Esophagus mucosa (tissue), 1 donor: ENCODE data around the gene ZNF175. TPM values are rescaled to one million over a fixed set of nuclear protein-coding genes. Genes with fewer than 3 reads are reported as not detected.

ENCODE experiments used
- ATAC-seq: fragments of 200-7000 bp; cut with Tn5 transposase; one replicate; pipeline ENCODE4 v1.9.1; 2020
- total RNA-seq: library from RNA; stranded (reverse); gene quantifications from one replicate; pipeline ENCODE4 v1.2.4, GENCODE V29; 2023
- donor health status: DM: yes; HTN: yes; CAD: no.

Gene ZNF175
- total RNA-seq, 1 donor from 2014 or later = 5.8 TPM

- no peak for ATAC-seq
These were observed 20.0 kb upstream of the ZNF175 start for GRCh38 chr19:51550848-51551672.

DNA sequence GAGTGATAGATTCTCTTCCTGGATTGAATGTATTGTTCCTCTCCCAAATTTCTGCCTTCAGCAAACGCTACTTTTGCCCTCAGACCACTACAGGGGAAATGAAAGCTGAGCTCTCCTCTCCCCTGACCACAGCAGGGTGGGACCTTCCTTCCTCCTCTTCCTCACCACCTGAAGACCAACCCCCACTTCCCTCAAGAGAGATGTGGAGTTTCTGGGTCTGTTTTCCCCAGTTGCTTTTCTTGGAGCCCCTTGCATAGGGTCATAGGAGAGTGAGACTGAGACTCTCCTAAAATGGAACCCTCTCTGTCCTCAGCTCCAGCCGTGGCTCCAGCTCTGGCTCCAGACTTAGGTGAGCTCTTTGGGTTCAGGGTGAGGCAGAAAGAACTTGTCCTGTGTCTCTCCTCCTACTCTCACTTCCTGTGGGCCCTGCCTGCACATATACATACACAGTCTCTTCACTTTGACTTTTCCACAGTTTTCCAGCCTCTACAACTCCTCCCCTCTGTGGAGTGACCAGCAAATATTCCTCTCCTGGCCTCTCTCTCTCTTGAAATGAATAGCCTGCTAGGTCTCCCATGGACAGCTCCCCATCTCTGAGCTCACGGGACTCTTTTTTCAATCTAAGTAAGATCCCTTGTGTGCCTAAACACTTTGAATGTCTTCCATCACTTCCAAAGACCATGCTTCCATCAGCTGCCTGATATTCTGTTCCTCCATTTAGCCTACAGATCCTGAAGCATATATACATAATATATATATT, 19.2 kb upstream of the ZNF175 start:
- ATAC-seq = no peak

DNA sequence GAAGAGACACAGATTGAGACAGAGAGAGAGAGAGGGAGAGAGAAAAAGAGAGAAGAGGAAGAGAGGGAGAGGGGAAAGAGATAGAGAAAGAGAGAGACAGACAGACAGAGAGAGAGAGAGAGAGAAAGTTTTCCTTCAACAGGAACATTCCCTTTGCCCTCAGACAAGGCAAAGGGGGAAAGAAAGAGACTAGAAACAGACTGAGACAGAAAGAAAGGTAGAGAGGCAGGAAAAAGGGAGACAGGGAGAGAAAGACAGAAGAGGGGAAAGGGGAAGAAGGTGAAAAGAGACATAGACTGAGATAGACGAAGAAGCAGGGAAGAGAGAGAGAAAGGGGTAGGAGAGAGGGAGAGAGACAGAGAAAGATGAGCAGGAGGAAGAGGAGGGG, 18.5 kb upstream of the ZNF175 start:
- no peak for ATAC-seq

- peak; percentile 35 for ATAC-seq
These were observed 17.9 kb upstream of the ZNF175 start for GRCh38 chr19:51552996-51553725.

DNA sequence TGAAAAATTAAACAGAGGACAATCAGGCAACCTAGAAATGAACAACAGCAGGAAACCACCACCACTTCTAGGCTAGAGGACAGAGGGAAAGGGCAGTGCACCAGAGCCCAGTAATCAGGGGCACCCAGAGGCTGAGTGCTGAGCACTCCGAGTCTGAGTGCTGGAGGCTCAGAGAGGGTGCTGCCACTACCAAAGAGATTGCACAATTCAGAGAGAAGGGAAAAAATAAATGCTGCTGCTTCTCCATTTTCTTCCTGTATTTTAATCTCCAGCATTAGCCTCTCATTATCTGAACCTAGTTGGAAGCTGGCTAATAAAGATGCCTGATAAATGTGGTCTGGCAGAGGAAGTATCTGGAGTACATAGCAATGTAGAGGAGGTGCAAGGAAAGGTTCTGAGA, 11.8 kb upstream of the ZNF175 start:
- no peak for ATAC-seq

DNA sequence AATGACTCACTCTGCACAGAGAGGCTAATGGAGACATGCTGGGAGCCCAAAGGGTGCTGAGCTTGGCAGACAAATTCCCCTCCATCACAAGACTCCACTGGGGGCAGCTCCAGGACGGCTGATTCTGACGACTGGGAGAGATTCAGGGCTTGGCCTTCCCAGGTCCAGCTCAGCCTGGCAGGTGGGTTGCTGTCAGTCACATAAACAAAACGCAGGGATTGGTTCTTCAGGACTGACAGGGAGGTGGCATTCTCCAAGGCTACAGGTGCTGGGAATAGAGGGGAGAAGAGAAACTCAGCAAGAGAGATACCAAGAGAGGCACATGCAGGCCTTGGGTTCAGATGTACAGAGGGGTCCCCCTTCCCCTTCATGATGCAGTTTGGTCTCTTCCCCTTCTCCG, 10.7 kb upstream of the ZNF175 start:
- ATAC-seq = no peak

DNA sequence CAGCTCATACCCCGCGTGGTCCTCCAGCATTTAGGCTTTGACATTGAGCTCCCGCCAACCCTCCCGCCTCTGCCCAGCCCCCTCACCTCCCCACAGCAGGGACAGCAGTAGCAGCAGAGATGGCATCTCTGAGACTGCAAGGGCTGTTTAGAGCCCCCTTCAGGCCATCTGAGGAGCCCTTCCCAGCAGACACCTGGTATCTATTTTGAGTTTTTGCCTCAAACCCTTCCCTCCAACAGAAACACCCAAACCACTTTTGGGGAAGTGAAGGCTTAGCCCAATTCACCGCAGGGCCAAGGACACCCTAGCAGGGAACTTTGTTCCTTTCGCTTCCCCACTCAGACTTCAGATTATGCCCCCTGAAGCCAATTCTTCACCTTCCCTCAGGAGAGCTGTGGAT, 6.3 kb upstream of the ZNF175 start:
- ATAC-seq = no peak

DNA sequence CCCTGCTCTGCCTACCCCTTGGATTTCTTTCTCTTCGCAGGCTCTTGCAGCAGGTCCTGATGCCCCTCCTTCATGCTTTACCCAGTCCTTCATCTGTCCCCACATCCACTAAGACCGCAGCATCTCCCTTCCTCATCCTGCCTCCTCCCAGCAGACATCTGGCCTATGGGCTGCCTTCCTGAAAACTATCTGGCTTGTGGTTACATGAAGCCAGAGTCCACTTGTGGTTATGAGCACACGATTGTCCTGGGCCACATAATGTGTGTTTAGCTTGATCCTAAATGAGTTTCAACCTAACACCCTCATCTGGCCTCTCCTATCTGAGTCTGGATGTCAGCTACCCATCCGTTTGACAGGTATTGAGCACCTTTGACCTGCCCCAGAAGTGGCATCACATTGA, 5.5 kb upstream of the ZNF175 start:
- ATAC-seq = no peak

DNA sequence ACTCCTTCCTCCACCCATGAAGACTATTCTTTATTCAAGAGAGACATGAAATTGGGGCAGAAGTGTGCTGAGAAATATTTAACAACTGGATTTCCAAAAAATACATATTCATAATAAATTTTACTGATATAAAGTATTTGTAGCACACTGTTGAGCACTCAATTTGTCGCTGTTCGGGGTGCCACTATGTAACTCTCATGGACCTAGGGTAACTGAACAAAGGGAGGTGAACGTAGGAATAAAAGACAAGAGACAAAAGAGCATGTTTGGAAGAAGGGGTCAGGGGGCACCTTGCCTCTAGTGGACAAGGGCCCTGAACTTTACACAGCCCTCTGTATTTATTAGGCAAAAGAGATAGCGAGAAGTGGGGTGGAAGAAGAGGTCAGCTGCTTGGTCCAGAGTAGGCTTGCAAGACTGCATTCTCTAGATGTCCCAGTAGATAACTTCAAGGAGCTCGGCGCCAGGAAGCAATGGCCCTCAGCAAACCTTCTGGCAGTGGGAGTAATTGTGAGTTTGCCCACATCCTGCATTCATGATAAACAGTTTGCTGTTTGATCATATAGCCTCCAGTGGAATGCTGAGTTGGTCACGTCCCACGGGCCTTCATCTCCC, 4.5 kb upstream of the ZNF175 start:
- no peak for ATAC-seq

DNA sequence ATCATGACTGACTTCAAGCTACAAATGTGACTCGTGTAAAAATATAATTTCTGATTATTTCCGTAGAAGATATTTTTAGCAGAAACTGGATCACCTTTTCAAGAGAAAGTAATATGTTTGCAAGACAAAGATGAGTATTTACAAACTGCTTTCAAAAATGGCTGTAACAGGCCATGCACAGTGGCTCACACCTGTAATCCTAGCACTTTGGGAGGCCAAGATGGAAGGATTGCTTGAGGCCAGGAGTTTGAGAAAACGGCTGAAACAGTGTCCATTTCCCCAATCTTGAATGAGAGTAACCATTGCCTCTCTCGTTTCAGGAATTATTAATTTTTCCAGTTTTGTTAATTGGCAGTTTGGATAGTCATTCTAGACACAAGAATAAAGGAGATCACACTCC, 3.5 kb upstream of the ZNF175 start:
- no peak for ATAC-seq

GRCh38 chr19:51568456-51568855, 2.6 kb upstream of the ZNF175 start:
- no peak for ATAC-seq

DNA sequence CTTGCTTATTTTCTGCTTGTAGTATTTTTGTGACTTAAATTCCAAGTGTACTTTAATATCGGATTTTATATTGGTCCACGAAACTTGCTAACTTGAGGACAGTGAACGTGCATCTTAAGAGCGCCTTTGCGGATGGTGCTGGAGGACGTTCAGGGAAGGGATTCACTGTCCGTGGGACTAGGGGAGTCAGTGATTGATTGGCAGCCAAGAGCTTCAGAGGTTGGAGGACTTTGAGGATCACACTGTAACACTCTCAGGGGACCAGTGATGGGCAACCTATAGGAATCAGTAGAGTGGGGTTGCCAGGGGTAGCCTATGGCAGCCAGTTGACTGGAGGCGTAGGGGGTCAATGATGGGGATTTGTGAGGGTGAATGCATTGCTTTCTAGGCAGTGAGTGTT, 516 bp downstream of the ZNF175 start:
- peak; percentile 28 for ATAC-seq

DNA sequence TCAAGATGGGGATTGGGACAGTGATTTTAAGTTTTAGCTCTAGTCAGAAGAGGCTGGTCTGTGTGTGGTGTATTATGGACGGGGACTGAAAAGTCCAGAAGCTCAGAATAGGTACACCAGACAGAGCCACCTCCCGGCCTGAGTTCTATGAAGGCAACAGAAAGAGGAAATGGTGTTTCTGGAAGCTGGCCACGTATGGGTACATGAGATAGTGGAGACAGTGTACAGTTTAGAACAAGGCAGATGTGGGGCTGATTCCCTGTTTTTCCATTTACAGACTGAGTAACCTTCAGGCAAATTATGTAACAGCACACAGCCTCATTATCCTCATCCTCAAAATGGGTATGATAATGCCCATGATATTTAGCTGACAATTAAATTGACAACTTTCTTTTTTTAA, 1.3 kb downstream of the ZNF175 start:
- ATAC-seq = no peak

- no peak for ATAC-seq
These were observed 1.8 kb downstream of the ZNF175 start for GRCh38 chr19:51572908-51573307.

DNA sequence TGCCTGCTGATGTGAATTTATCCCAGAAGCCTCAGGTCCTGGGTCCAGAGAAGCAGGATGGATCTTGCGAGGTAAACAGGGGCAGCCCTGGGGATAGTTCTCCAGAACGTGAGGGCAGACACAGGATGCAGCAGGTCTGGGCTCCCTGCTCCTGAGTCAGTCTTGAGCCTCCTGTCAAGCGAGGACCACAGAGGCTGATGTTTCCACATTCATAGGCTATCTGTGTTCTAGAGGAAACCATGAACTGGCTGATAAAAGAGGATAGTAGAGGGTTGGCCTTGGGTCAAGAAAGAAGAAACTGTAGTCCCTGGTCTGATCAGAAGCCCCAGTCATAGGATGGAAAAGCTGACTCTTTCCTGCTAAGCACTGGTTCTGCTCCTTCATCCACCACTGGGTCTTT, 2.2 kb downstream of the ZNF175 start:
- no peak for ATAC-seq

DNA sequence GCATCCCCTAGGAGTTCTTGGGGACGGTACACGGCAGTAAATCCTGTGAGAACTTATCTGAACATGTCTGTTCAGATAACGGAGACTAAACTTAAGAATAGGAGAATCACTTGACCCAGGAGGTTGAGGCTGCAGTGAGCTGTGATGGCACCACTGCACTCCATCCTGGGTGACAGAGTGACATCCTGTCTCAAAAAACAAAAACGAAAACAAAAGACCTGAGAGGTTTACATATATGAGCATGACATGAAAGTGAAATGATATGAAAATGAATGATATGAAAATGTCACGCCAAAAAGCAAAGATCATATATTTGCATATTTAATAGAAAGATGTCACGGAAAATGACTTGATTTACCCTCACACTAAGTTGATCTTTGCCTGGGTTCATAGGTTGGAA, 5.8 kb downstream of the ZNF175 start:
- ATAC-seq = no peak

- no peak for ATAC-seq
These were observed 15.1 kb downstream of the ZNF175 start for GRCh38 chr19:51586103-51586728.

DNA sequence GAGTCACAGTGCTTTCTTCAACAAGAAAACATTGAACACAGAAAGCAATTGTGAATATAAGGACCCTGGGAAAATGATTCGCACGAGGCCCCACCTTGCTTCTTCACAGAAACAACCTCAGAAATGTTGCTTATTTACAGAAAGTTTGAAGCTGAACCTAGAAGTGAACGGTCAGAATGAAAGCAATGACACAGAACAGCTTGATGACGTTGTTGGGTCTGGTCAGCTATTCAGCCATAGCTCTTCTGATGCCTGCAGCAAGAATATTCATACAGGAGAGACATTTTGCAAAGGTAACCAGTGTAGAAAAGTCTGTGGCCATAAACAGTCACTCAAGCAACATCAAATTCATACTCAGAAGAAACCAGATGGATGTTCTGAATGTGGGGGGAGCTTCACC, 15.7 kb downstream of the ZNF175 start:
- no peak for ATAC-seq

DNA sequence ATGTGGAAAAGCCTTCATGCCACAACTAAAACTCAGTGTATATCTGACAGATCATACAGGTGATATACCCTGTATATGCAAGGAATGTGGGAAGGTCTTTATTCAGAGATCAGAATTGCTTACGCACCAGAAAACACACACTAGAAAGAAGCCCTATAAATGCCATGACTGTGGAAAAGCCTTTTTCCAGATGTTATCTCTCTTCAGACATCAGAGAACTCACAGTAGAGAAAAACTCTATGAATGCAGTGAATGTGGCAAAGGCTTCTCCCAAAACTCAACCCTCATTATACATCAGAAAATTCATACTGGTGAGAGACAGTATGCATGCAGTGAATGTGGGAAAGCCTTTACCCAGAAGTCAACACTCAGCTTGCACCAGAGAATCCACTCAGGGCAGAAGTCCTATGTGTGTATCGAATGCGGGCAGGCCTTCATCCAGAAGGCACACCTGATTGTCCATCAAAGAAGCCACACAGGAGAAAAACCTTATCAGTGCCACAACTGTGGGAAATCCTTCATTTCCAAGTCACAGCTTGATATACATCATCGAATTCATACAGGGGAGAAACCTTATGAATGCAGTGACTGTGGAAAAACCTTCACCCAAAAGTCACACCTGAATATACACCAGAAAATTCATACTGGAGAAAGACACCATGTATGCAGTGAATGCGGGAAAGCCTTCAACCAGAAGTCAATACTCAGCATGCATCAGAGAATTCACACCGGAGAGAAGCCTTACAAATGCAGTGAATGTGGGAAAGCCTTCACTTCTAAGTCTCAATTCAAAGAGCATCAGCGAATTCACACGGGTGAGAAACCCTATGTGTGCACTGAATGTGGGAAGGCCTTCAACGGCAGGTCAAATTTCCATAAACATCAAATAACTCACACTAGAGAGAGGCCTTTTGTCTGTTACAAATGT, 16.4 kb downstream of the ZNF175 start:
- no peak for ATAC-seq

DNA sequence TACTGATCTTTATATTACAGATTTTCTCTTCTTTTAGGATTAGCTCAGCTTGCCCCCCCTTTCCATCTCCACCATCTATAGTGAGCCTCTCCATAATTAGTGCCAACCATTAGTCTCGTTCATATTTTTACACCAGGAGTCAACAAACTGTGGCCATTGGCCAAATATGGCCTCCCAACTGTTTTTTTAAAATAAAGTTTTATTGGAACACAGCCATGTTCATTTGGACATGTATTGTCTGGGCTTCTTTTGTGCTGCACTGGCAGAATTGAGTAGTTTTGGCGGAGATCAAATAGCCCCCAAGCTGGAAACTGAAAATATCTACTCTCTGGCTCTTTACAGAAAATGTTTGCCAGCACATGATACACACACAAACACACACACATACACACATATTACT, 18.4 kb downstream of the ZNF175 start:
- no peak for ATAC-seq

GRCh38 chr19:51590441-51590840, 19.4 kb downstream of the ZNF175 start:
- no peak for ATAC-seq
